ENCODE results near the gene PARD3.

DNA sequence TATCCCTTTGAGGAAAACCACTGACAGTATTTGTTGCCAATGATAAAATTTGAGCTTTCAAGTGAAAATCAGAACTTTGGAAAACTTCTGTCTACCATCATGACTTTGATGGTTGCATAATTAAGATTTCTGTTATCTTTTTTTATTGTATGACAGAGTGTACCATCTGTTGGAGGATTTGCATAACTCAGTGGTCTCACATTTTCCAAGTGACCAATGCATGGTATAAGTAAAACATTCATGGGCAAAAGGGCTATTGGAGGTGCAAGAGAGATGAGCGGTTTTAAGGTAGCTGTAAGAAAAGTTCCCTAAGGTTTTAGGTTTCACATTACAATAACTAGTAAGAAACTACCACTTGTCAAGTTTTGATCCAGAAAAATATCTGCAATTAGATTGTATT is 625.3 kb downstream of the PARD3 start:
- TF ChIP-seq EZH2phosphoT487 (IDR thresholded peaks at IDR 0.05; ENCODE audit: borderline replicate concordance) = no peak
- TF ChIP-seq, protein P1, sequence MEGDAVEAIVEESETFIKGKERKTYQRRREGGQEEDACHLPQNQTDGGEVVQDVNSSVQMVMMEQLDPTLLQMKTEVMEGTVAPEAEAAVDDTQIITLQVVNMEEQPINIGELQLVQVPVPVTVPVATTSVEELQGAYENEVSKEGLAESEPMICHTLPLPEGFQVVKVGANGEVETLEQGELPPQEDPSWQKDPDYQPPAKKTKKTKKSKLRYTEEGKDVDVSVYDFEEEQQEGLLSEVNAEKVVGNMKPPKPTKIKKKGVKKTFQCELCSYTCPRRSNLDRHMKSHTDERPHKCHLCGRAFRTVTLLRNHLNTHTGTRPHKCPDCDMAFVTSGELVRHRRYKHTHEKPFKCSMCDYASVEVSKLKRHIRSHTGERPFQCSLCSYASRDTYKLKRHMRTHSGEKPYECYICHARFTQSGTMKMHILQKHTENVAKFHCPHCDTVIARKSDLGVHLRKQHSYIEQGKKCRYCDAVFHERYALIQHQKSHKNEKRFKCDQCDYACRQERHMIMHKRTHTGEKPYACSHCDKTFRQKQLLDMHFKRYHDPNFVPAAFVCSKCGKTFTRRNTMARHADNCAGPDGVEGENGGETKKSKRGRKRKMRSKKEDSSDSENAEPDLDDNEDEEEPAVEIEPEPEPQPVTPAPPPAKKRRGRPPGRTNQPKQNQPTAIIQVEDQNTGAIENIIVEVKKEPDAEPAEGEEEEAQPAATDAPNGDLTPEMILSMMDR (conservative IDR thresholded peaks at IDR 0.05; ENCODE audit: low read length) = no peak

Measured in Loucy (cell line).